Measurements from ENCODE around the gene UMODL1. TPM values are rescaled to one million over a fixed set of nuclear protein-coding genes. Genes with fewer than 3 reads are reported as not detected.

UMODL1 gene
- total and polyA plus RNA-seq, 2 of the 13 experiments (the other 11 are each of a cell fraction or from before 2014, with no cell fraction given) = not detected

- no peak overlapping the region for H3K4me3 ChIP-seq (replicated peaks in 1 of 3; ENCODE audit: insufficient read depth in 1 of 3, low read depth in 2 of 3, low read length in 3 of 3)
- in situ Hi-C loops (cut with HindIII; ENCODE audit: extremely low pct_ligation_motif_present, low pct_unique_long_range_greater_than_20kb) = no loop called here
- TF ChIP-seq HOMEZ (CRISPR knock-in tag; IDR thresholded peaks at IDR 0.05; ENCODE audit: low read depth) (no peak), PRMT3 (CRISPR knock-in tag; IDR thresholded peaks at IDR 0.05; ENCODE audit: borderline replicate concordance, low read depth) (no peak), ZNF34 (CRISPR knock-in tag; IDR thresholded peaks at IDR 0.05; ENCODE audit: borderline replicate concordance) (no peak), KLF11 (CRISPR knock-in tag; IDR thresholded peaks at IDR 0.05) (no peak), ZNF646 (CRISPR knock-in tag; IDR thresholded peaks at IDR 0.05) (no peak), KDM2A (CRISPR knock-in tag; IDR thresholded peaks at IDR 0.05; ENCODE audit: borderline replicate concordance, low read depth) (no peak), SP5 (CRISPR knock-in tag; IDR thresholded peaks at IDR 0.05; ENCODE audit: borderline replicate concordance, low read depth) (no peak), ZNF609 (CRISPR knock-in tag; IDR thresholded peaks at IDR 0.05; ENCODE audit: borderline replicate concordance) (no peak), ARNT2 (CRISPR knock-in tag; IDR thresholded peaks at IDR 0.05; ENCODE audit: low read depth) (no peak)
- H3K9ac ChIP-seq (ENCODE audit: insufficient read depth, low read depth, low read length) = no peak overlapping the region
- H3K27me3 ChIP-seq (ENCODE audit: control insufficient read depth in 1 of 2, insufficient read depth in 2 of 2, low read length in 2 of 2) = peaks cover 3 to 25% of the 10 kb centered on the region in 2 experiments; a peak in 2 of 5 replicates
- no TSS peak for BruUV-seq (replicated peaks)
- no peaks in the 10 kb centered on the region for H3K36me3 ChIP-seq (replicated peaks in 1 of 2; ENCODE audit: control insufficient read depth in 1 of 2, insufficient read depth in 2 of 2, low read length in 2 of 2)
- POLR2A ChIA-PET = no interaction called here
- ATAC-seq (no peak), DNase-seq (ENCODE audit: low spot score) (no peak), FAIRE-seq (no peak)
- H3K79me2 ChIP-seq (ENCODE audit: insufficient read depth, low read length) = no peaks in the 10 kb centered on the region
- no peak overlapping the region for H2AFZ ChIP-seq (ENCODE audit: low read length)
- 33% methylated on average over 7 of the region's 7 CpGs for WGBS (ENCODE audit: low lambda C conversion rate)
- H3K4me2 ChIP-seq (ENCODE audit: low read depth, low read length) = no peak overlapping the region
- H4K20me1 ChIP-seq (ENCODE audit: insufficient read depth, low read length) = no peaks in the 10 kb centered on the region
- peaks cover 7% of the 10 kb centered on the region; the same call in 1 of the 2 replicates for H3K4me1 ChIP-seq (ENCODE audit: insufficient read depth, low read length)
- no peak overlapping the region for H3K27ac ChIP-seq (ENCODE audit: extremely low read length, insufficient read depth, low read length)
- no peaks in the 10 kb centered on the region for H3K9me3 ChIP-seq (ENCODE audit: low read length)
- intact Hi-C loops (cut with micrococcal nuclease; ENCODE audit: unreplicated experiment) = no loop called here
- CTCF ChIA-PET (ENCODE audit: low intra/inter-chr PET ratio, low total read pairs) = no interaction called here
These were observed 71.5 kb downstream of the UMODL1 start for GRCh38 chr21:42142627-42143026.
